H1 (cell line): ENCODE measurements around the gene UPF1. TPM values are rescaled to one million over a fixed set of nuclear protein-coding genes. Genes with fewer than 3 reads are reported as not detected.

Experiments
- CBX8 ChIP-seq: fragments of 300-800, 300-1000 bp; sonication (generic); IDR thresholded peaks from 2 replicates; pipeline ENCODE4 v1.7.1; 2016; ENCODE audit warnings: low read depth, low read length, borderline replicate concordance
- CEBPB ChIP-seq: IDR thresholded peaks from 2 replicates; pipeline ENCODE4 v1.6.1; 2012; ENCODE audit warnings: low read depth, low read length
- EGR1 ChIP-seq: IDR thresholded peaks from 2 replicates; pipeline ENCODE4 v1.6.1; 2011; ENCODE audit warnings: low read depth, low read length, borderline replicate concordance
- FOSL1 ChIP-seq: IDR thresholded peaks from 2 replicates; pipeline ENCODE4 v1.6.1; 2011; ENCODE audit warnings: mild to moderate bottlenecking, low read depth, low read length, moderate library complexity; ENCODE audit not compliant: insufficient read depth
- HDAC2 ChIP-seq, 2 experiments: fragments of 300-600 bp in 1 of 2; sonication (generic) in 1 of 2; IDR thresholded peaks; 2 replicates each; pipeline ENCODE4 v1.6.1; 2011 to 2012; ENCODE audit warnings: low read depth in 2 of 2, low read length in 2 of 2, mild to moderate bottlenecking in 2 of 2, moderate library complexity in 2 of 2, borderline replicate concordance in 1 of 2, inconsistent platforms in 1 of 2
- KDM4A ChIP-seq: IDR thresholded peaks from one replicate; pipeline ENCODE4 v1.7.1; 2012; ENCODE audit warnings: low read depth, mild to moderate bottlenecking, moderate library complexity, low read length, inconsistent platforms; ENCODE audit not compliant: severe bottlenecking
- MAFK ChIP-seq: IDR thresholded peaks from 2 replicates; pipeline ENCODE4 v1.6.1; 2012; ENCODE audit warnings: low read depth, mild to moderate bottlenecking, improper control_type of control experiment, low read length
- SRF ChIP-seq: IDR thresholded peaks from 2 replicates; pipeline ENCODE4 v1.6.1; 2011; ENCODE audit warnings: mild to moderate bottlenecking, low read depth, low read length, moderate library complexity
- TAF7 ChIP-seq: optimal IDR thresholded peaks from 2 replicates; pipeline ENCODE3; 2011; ENCODE audit warnings: low read depth, mild to moderate bottlenecking, inconsistent platforms, low read length, moderate library complexity, borderline replicate concordance
- ZNF274 ChIP-seq: IDR thresholded peaks from 2 replicates; pipeline ENCODE4 v1.7.0; 2012; ENCODE audit warnings: low read length, borderline replicate concordance; ENCODE audit errors: extremely low read depth
- polyA plus RNA-seq, 7 experiments: library from polyadenylated mRNA; depleted of rRNA in 3 of 7; stranded (reverse) in 5 of 7; unstranded in 2 of 7; fragments of >200 nt in 5 of 7; fragments of 200-250 nt in 2 of 7; gene quantifications; 1 replicate in 5 of 7; 2 replicates in 1 of 7; 4 replicates in 1 of 7; pipeline versions ENCODE4 v1.2.1 to v1.2.3, GENCODE V29; 2011 to 2013; ENCODE audit warnings: missing spikeins in 2 of 7, mixed read lengths in 2 of 7
- total RNA-seq: library from RNA; stranded (reverse); fragmentation: NEBNext Ultra II Directional; extraction: Animal tissue kit (Norgen Biotek cat#: 25700); gene quantifications from 2 replicates; pipeline ENCODE4 v1.2.1, GENCODE V29; 2021

Gene UPF1
- total and polyA plus RNA-seq, 2 of the 8 experiments (the other 6 are each of a cell fraction or from before 2014, with no cell fraction given) = 46.4 to 62.0 TPM

DNA sequence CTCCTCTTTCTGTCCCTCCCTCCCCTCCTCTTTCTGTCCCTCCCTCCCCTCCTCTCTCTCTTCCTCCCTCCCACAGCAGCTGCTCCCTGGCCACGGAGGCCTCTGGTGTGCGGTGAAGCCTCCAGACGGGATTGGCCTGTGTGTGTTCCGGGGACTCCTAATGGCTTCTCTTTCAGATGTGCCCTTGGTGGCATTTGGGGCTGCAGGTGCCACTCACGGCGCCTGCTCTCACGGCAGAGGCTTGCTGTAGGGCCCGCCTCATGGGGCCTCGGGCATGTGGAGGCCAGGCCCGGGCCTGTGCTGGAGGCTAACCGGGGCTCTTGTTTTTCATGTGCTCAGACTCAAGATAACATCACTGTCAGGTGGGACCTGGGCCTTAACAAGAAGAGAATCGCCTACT lies 20.9 kb downstream of the UPF1 start (continued):
- no peak for TF ChIP-seq ZNF274
- TF ChIP-seq FOSL1 = no peak
- TF ChIP-seq TAF7 = no peak
- TF ChIP-seq CEBPB = no peak
- TF ChIP-seq SRF = no peak
- TF ChIP-seq EGR1 = no peak
- TF ChIP-seq HDAC2 (IDR thresholded peaks at IDR 0.05; ENCODE audit: borderline replicate concordance in 1 of 2, low read depth in 2 of 2, low read length in 2 of 2) = no peak
- TF ChIP-seq MAFK = no peak
- no peak for TF ChIP-seq KDM4A
- TF ChIP-seq CBX8 = no peak
